Measurements from ENCODE around the gene PLEKHG3. TPM values are rescaled to one million over a fixed set of nuclear protein-coding genes. Genes with fewer than 3 reads are reported as not detected.
"Not testable (repeated sequence)": the region's sequence is repeated elsewhere in the genome, so short reads cannot be mapped to it uniquely, and the experiment has no call there.

The PLEKHG3 gene
- total RNA-seq, 2 experiments from 2014 or later = 6.3 to 7.1 TPM

GRCh38 chr14:64688811-64689281, 15.4 kb upstream of the PLEKHG3 start:
- H3K27me3 Mint-ChIP-seq = peaks cover 4% of the 10 kb centered on the region
- ATAC-seq = no peak
- no peaks in the 10 kb centered on the region for H3K36me3 Mint-ChIP-seq (ENCODE audit: low read depth)
- H3K9me3 Mint-ChIP-seq (ENCODE audit: low read depth) = no peaks in the 10 kb centered on the region
- ChIA-PET CTCF (interaction anchor here (1.2 to 2.0 kb wide), 4 partner anchors 9 to 203 kb away, joined by 3 to 7 read pairs (median 5); no protein-coding TSS in a partner anchor), POLR2A (no interaction called here)
- DNase-seq = no peak
- H3K4me1 Mint-ChIP-seq = peaks cover 16% of the 10 kb centered on the region
- intact Hi-C loops (cut with DNase I, micrococcal nuclease) = no loop called here
- no peak overlapping the region for H3K4me3 Mint-ChIP-seq
- H3K27ac Mint-ChIP-seq = no peak overlapping the region

- Mint-ChIP-seq H3K9me3 (ENCODE audit: low read depth) (no peaks in the 10 kb centered on the region), H3K4me1 (peaks cover 16% of the 10 kb centered on the region), H3K27me3 (peaks cover 4% of the 10 kb centered on the region), H3K36me3 (ENCODE audit: low read depth) (no peaks in the 10 kb centered on the region), H3K27ac (no peak overlapping the region), H3K4me3 (no peak overlapping the region)
- ATAC-seq = no peak
- DNase-seq = no peak
- ChIA-PET CTCF (interaction anchor here (1.2 to 2.0 kb wide), 4 partner anchors 9 to 203 kb away, joined by 3 to 7 read pairs (median 5); no protein-coding TSS in a partner anchor), POLR2A (no interaction called here)
- intact Hi-C loops (cut with DNase I, micrococcal nuclease) = no loop called here
Observed at GRCh38 chr14:64689289-64689688, 14.9 kb upstream of the PLEKHG3 start.

DNA sequence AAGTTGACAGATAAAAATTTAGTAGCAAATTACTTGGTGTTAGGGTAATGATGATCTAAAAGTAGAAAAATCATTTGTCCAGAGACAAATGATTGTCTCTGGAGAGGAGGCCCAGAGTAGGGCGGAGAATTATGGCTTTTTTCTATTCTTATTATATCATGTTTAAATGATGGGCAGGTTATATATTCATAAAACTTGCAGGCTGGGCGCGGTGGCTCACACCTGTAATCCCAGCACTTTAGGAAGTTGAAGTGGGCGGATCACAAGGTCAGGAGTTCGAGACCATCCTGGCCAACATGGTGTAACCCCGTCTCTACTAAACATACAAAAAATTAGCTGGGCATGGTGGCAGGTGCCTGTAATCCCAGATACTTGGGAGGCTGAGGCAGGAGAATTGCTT, 13.6 kb upstream of the PLEKHG3 start:
- peaks cover 16% of the 10 kb centered on the region for H3K4me1 Mint-ChIP-seq
- H3K4me3 Mint-ChIP-seq, DNase-seq: not testable (repeated sequence)

DNA sequence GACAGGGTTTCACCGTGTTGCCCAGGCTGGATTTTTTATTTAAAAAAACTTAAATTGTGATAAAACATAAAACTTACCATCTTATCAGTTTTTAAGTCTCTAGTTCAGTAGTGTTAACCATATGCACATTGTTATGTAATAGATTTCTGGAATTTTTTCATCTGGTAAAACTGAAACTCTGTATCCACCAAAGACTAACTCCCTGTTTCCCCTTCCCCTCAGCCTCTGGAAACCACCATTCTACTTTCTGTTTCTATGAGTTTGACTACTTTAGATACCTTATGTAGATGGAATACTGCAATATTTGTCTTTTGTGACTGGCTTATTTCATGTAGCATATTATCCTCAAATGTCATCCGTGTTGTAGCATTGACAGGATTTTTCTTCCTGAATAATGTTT, 12.8 kb upstream of the PLEKHG3 start:
- Mint-ChIP-seq H3K27me3 (peaks cover 4% of the 10 kb centered on the region), H3K4me1 (peaks cover 16% of the 10 kb centered on the region), H3K9me3 (ENCODE audit: low read depth) (no peaks in the 10 kb centered on the region), H3K36me3 (ENCODE audit: low read depth) (no peaks in the 10 kb centered on the region), H3K27ac (no peak overlapping the region), H3K4me3 (no peak overlapping the region)
- CTCF ChIA-PET = interaction anchor here (0.6 to 1.1 kb wide), 2 partner anchors 68 to 69 kb away, joined by 3 read pairs; no protein-coding TSS in a partner anchor
- ATAC-seq (no peak), DNase-seq (no peak)
- intact Hi-C loops (cut with DNase I, micrococcal nuclease) = no loop called here
- POLR2A ChIA-PET = no interaction called here

More for the DNA sequence above, 13.6 kb upstream of the PLEKHG3 start:
- H3K36me3 Mint-ChIP-seq (ENCODE audit: low read depth); H3K27ac Mint-ChIP-seq; H3K9me3 Mint-ChIP-seq (ENCODE audit: low read depth); intact Hi-C loops (cut with DNase I, micrococcal nuclease); POLR2A ChIA-PET; H3K27me3 Mint-ChIP-seq; CTCF ChIA-PET; ATAC-seq: not testable (repeated sequence)

DNA sequence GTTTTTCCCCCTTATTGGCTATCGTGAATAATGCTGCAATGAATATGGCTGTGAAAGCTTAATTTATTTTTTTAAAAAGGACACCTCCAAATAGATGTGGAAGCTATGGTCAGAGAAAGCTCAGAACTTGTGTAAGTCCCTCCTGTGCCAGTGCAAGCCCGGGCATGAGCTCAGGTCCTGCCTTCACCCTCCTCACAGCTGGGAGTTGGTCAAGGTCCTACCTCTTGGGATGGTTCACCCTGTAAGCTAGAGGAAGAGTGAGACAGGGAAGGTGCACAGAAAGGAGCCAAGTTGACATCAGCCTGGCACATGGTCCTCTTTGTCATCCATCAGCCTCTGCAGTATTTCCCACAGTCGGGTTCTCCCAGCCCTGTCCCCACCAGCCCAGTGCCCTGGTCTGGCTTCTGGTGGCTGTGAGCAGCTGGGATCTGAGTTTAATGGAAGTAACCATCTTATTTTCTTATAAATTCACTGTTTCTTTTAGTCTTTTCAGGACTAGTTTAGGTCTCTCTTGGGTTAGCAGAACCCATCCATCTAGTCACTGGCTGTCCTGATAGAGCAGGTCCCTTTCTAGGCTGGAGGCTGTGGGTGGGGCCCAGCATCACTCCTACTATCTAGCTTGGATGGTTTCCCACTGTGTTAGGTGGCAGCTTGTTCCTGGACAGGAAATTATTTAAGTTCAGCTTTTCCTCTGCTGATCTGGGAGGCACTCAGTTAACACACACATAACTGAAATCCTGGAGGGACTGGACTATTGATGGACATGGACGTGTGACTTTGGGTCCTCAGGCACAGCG, 11.8 kb upstream of the PLEKHG3 start:
- H3K27ac Mint-ChIP-seq = no peak overlapping the region
- H3K9me3 Mint-ChIP-seq (ENCODE audit: low read depth) = no peaks in the 10 kb centered on the region
- peaks cover 19% of the 10 kb centered on the region for H3K4me1 Mint-ChIP-seq
- POLR2A ChIA-PET = interaction anchor here (0.7 kb wide), 1 partner anchor 410 kb away, joined by 6 read pairs; the partner anchor contains the start of gene MAX
- no peak overlapping the region for H3K4me3 Mint-ChIP-seq
- intact Hi-C loops (cut with DNase I, micrococcal nuclease) = no loop called here
- DNase-seq (no peak), ATAC-seq (no peak)
- peaks cover 4% of the 10 kb centered on the region for H3K27me3 Mint-ChIP-seq
- CTCF ChIA-PET = interaction anchor here (1.1 to 1.5 kb wide), 3 partner anchors 67 to 73 kb away, joined by 3 to 5 read pairs (median 5); no protein-coding TSS in a partner anchor
- no peaks in the 10 kb centered on the region for H3K36me3 Mint-ChIP-seq (ENCODE audit: low read depth)

GRCh38 chr14:64692986-64693809, 11.0 kb upstream of the PLEKHG3 start:
- Mint-ChIP-seq H3K36me3 (ENCODE audit: low read depth) (no peaks in the 10 kb centered on the region), H3K27me3 (peaks cover 4% of the 10 kb centered on the region), H3K4me3 (no peak overlapping the region), H3K27ac (no peak overlapping the region), H3K9me3 (ENCODE audit: low read depth) (no peaks in the 10 kb centered on the region), H3K4me1 (peaks cover 20% of the 10 kb centered on the region)
- ChIA-PET CTCF (interaction anchor here (0.9 to 1.5 kb wide), 3 partner anchors 10 to 72 kb away, joined by 3 to 5 read pairs (median 5); no protein-coding TSS in a partner anchor), POLR2A (no interaction called here)
- intact Hi-C loops (cut with DNase I, micrococcal nuclease) = no loop called here
- DNase-seq = no peak
- no peak for ATAC-seq

DNA sequence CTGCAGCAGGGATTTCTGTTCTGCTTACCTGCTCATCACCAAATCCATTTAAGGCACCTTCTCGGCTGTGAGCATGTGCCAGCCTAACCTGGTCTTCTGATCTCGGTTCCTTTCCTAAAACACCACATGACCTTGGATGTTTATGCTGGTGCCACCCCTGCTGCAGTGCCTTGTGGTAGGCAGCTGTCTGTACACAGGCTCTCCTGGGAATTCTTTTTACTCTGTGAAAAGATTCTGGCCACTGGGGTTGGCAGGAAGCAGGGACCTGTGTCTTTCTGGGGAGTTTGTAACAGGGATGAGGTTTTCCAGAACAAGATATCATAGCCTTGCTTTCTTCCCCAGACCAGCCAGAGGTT, 10.4 kb upstream of the PLEKHG3 start:
- CTCF ChIA-PET = interaction anchor here (0.9 kb wide), 1 partner anchor 10 kb away, joined by 3 read pairs; no protein-coding TSS in a partner anchor
- H3K4me3 Mint-ChIP-seq = no peak overlapping the region
- H3K27me3 Mint-ChIP-seq = peaks cover 4% of the 10 kb centered on the region
- ATAC-seq (no peak), DNase-seq (no peak)
- peaks cover 14% of the 10 kb centered on the region for H3K4me1 Mint-ChIP-seq
- no peak overlapping the region for H3K27ac Mint-ChIP-seq
- intact Hi-C loops (cut with DNase I, micrococcal nuclease) = no loop called here
- H3K9me3 Mint-ChIP-seq (ENCODE audit: low read depth) = no peaks in the 10 kb centered on the region
- POLR2A ChIA-PET = no interaction called here
- H3K36me3 Mint-ChIP-seq (ENCODE audit: low read depth) = no peaks in the 10 kb centered on the region

- intact Hi-C loops (cut with DNase I, micrococcal nuclease) = no loop called here
- DNase-seq (no peak), ATAC-seq (no peak)
- Mint-ChIP-seq H3K27ac (no peak overlapping the region), H3K4me1 (peaks cover 12% of the 10 kb centered on the region), H3K4me3 (no peak overlapping the region), H3K9me3 (ENCODE audit: low read depth) (no peaks in the 10 kb centered on the region), H3K27me3 (peaks cover 4% of the 10 kb centered on the region), H3K36me3 (ENCODE audit: low read depth) (no peaks in the 10 kb centered on the region)
- CTCF ChIA-PET = interaction anchor here (1.2 kb wide), 1 partner anchor 23 kb away, joined by 3 read pairs; no protein-coding TSS in a partner anchor
- POLR2A ChIA-PET = no interaction called here
Observed at GRCh38 chr14:64695071-64695470, 9.2 kb upstream of the PLEKHG3 start.

GRCh38 chr14:64696355-64696857, 7.8 kb upstream of the PLEKHG3 start:
- DNase-seq (no peak), ATAC-seq (no peak)
- POLR2A ChIA-PET = no interaction called here
- Mint-ChIP-seq H3K27ac (no peak overlapping the region), H3K36me3 (ENCODE audit: low read depth) (no peaks in the 10 kb centered on the region), H3K9me3 (ENCODE audit: low read depth) (no peaks in the 10 kb centered on the region), H3K4me3 (no peak overlapping the region), H3K4me1 (peaks cover 14% of the 10 kb centered on the region), H3K27me3 (peaks cover 11% of the 10 kb centered on the region)
- intact Hi-C loops (cut with DNase I, micrococcal nuclease) = no loop called here
- CTCF ChIA-PET = interaction anchor here (0.5 to 1.0 kb wide), 3 partner anchors 90 to 353 kb away, joined by 3 read pairs; partner anchors contain the start of gene HSPA2

DNA sequence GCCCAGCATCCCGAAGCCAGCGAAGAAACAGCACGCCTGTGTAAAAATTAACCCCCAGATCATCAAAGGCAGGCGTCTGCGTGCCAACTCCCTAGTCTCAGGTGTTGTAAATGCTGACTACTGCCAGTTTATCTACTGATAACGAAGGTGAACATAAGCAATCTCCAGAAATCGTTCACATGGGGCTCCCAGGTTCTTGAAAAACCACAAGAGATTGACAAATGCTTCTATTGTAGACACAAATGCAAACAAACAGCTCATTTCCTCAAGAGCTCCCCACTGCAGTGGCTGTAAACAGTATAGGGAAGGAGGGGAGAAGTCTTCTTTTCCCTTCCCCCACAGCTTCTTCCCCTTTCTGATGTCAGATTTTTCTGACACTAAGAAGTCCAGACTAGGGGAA, 5.3 kb upstream of the PLEKHG3 start:
- Mint-ChIP-seq H3K9me3 (ENCODE audit: low read depth) (no peaks in the 10 kb centered on the region), H3K4me3 (no peak overlapping the region), H3K4me1 (peaks cover 29% of the 10 kb centered on the region), H3K27ac (peak overlapping the region; percentile 15), H3K27me3 (peaks cover 24% of the 10 kb centered on the region), H3K36me3 (ENCODE audit: low read depth) (no peaks in the 10 kb centered on the region)
- ChIA-PET POLR2A (no interaction called here), CTCF (interaction anchor here (0.7 to 1.1 kb wide), 2 partner anchors 63 to 221 kb away, joined by 3 to 4 read pairs; no protein-coding TSS in a partner anchor)
- DNase-seq (no peak), ATAC-seq (peak; percentile 53)
- intact Hi-C loops (cut with DNase I, micrococcal nuclease) = no loop called here

DNA sequence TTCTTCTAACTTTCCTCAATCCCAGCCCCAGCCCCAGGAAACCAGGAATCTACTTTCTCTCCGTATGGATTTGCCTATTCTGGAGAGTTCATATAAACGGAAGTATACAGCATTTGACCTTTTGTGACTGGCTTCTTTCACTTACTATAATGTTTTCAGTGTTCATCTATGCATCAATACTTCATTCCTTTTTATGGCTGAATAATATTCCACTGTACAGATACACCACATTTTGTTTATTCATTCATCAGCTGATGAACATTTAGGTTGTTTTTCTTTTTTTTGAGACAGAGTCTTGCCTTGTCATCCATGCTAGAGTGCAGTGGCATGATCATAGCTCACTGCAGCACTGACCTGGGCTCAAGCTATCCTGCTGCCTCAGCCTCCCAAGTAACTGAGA, 3.9 kb upstream of the PLEKHG3 start:
- intact Hi-C loops (cut with DNase I, micrococcal nuclease) = no loop called here

More for the DNA sequence above, 3.9 kb upstream of the PLEKHG3 start:
- Mint-ChIP-seq H3K27ac (no peak overlapping the region), H3K4me3 (no peak overlapping the region), H3K4me1 (peaks cover 29% of the 10 kb centered on the region), H3K9me3 (ENCODE audit: low read depth) (no peaks in the 10 kb centered on the region), H3K36me3 (ENCODE audit: low read depth) (no peaks in the 10 kb centered on the region), H3K27me3 (peaks cover 27% of the 10 kb centered on the region)
- DNase-seq (no peak), ATAC-seq (no peak)
- POLR2A ChIA-PET = no interaction called here
- CTCF ChIA-PET = interaction anchor here (0.8 to 1.0 kb wide), 2 partner anchors 8 to 191 kb away, joined by 3 to 5 read pairs; no protein-coding TSS in a partner anchor

Data from activated CD4-positive, alpha-beta T cell treated with anti-CD3 and anti-CD28 coated beads for 36 hours (primary cell).